HEK293 (cell line): ENCODE results near the gene VWDE.

Source experiments
- CTCF ChIA-PET: fragments of 350-600 bp; formaldehyde crosslinking; extraction: SDS; loops from one replicate; lab custom pipeline; 2021; ENCODE audit warnings: antibody characterized with exemption; lab: Yijun Ruan, JAX
- POLR2A ChIA-PET: fragments of 300-600 bp; formaldehyde crosslinking; extraction: SDS; loops from one replicate; lab custom pipeline; 2020; ENCODE audit warnings: antibody characterized with exemption, inconsistent platforms; lab: Yijun Ruan, JAX
- H3K27ac ChIP-seq: fragments of 200-500 bp; sonication (Bioruptor generic); 2 replicates; pipeline ENCODE4 v1.5.1; 2014; ENCODE audit warnings: low read depth, low read length, control low read depth, inconsistent platforms; ENCODE audit errors: extremely low read depth
- H3K36me3 ChIP-seq, 2 experiments: fragments of 200-500 bp in 1 of 2; sonication (Bioruptor generic) in 1 of 2; 1 replicate in 1 of 2; 2 replicates in 1 of 2; pipeline ENCODE4 v1.5.1; 2014 to 2017; ENCODE audit warnings: inconsistent platforms in 2 of 2, low read length in 2 of 2; ENCODE audit not compliant: control insufficient read depth in 2 of 2, insufficient read depth in 1 of 2
- H3K4me1 ChIP-seq: fragments of 200-500 bp; sonication (Bioruptor generic); 2 replicates; pipeline ENCODE4 v1.5.1; 2014; ENCODE audit warnings: mild to moderate bottlenecking, low read length, inconsistent platforms; ENCODE audit not compliant: control insufficient read depth, insufficient read depth
- H3K4me3 ChIP-seq: 2 replicates; pipeline ENCODE4 v1.5.1; 2011; ENCODE audit warnings: low read depth, mild to moderate bottlenecking, control low read depth, low read length, moderate library complexity
- H3K9me3 ChIP-seq: fragments of 200-500 bp; sonication (Bioruptor generic); 2 replicates; pipeline ENCODE4 v1.5.1; 2014; ENCODE audit warnings: low read depth, low read length, inconsistent platforms; ENCODE audit not compliant: control insufficient read depth, insufficient read depth
- EGR2 ChIP-seq: fragments of 450-650 bp; formaldehyde crosslinking; IDR thresholded peaks from 2 replicates; pipeline ENCODE4 v1.5.1; 2016; ENCODE audit warnings: low read depth, missing biosample characterization, missing genetic modification characterization
- GLI2 ChIP-seq: fragments of 450-650 bp; formaldehyde crosslinking; IDR thresholded peaks from 2 replicates; pipeline ENCODE4; 2017; ENCODE audit warnings: missing biosample characterization, missing genetic modification characterization, low read depth, borderline replicate concordance
- GLIS2 ChIP-seq: fragments of 450-650 bp; formaldehyde crosslinking; IDR thresholded peaks from 2 replicates; pipeline ENCODE4 v1.5.1; 2016; ENCODE audit warnings: missing biosample characterization, missing genetic modification characterization
- OVOL3 ChIP-seq: fragments of 450-650 bp; formaldehyde crosslinking; IDR thresholded peaks from 2 replicates; pipeline ENCODE4 v1.5.1; 2016; ENCODE audit warnings: missing biosample characterization, missing genetic modification characterization
- ZBTB1 ChIP-seq: fragments of 450-650 bp; formaldehyde crosslinking; IDR thresholded peaks from 2 replicates; pipeline ENCODE4 v1.5.1; 2016; ENCODE audit warnings: missing biosample characterization, missing genetic modification characterization
- ZEB2 ChIP-seq: fragments of 450-650 bp; formaldehyde crosslinking; IDR thresholded peaks from 2 replicates; pipeline ENCODE4 v1.5.1; 2016; ENCODE audit warnings: missing biosample characterization, missing genetic modification characterization
- ZFP41 ChIP-seq: fragments of 450-650 bp; formaldehyde crosslinking; IDR thresholded peaks from 2 replicates; pipeline ENCODE4 v1.5.1; 2016; ENCODE audit warnings: missing biosample characterization, missing genetic modification characterization, borderline replicate concordance
- ZNF138 ChIP-seq: fragments of 450-650 bp; formaldehyde crosslinking; IDR thresholded peaks from 2 replicates; pipeline ENCODE4 v1.5.1; 2016; ENCODE audit warnings: missing biosample characterization, missing genetic modification characterization, borderline replicate concordance
- ZNF16 ChIP-seq: fragments of 450-650 bp; formaldehyde crosslinking; IDR thresholded peaks from 2 replicates; pipeline ENCODE4 v1.5.1; 2016; ENCODE audit warnings: low read depth, missing biosample characterization, missing genetic modification characterization
- ZNF19 ChIP-seq: fragments of 450-650 bp; formaldehyde crosslinking; IDR thresholded peaks from 2 replicates; pipeline ENCODE4; 2016; ENCODE audit warnings: missing biosample characterization, missing genetic modification characterization, low read depth
- ZNF221 ChIP-seq: fragments of 450-650 bp; formaldehyde crosslinking; IDR thresholded peaks from 2 replicates; pipeline ENCODE4 v1.5.1; 2017; ENCODE audit warnings: missing biosample characterization, missing genetic modification characterization, borderline replicate concordance
- ZNF350 ChIP-seq: fragments of 450-650 bp; formaldehyde crosslinking; IDR thresholded peaks from 2 replicates; pipeline ENCODE4 v1.5.0; 2017; ENCODE audit warnings: missing biosample characterization, mild to moderate bottlenecking, missing genetic modification characterization
- ZNF354C ChIP-seq: fragments of 450-650 bp; formaldehyde crosslinking; IDR thresholded peaks from 2 replicates; pipeline ENCODE4 v1.5.1; 2016; ENCODE audit warnings: missing biosample characterization, missing genetic modification characterization, low read depth, borderline replicate concordance
- ZNF391 ChIP-seq: fragments of 450-650 bp; formaldehyde crosslinking; IDR thresholded peaks from 2 replicates; pipeline ENCODE4 v1.5.1; 2016; ENCODE audit warnings: low read depth, missing biosample characterization, missing genetic modification characterization, borderline replicate concordance
- ZNF501 ChIP-seq: fragments of 450-650 bp; formaldehyde crosslinking; IDR thresholded peaks from 2 replicates; pipeline ENCODE4 v1.5.1; 2016; ENCODE audit warnings: missing biosample characterization, missing genetic modification characterization
- ZNF514 ChIP-seq: fragments of 450-650 bp; formaldehyde crosslinking; IDR thresholded peaks from 2 replicates; pipeline ENCODE4 v1.5.1; 2016; ENCODE audit warnings: missing biosample characterization, missing genetic modification characterization
- ZNF549 ChIP-seq: fragments of 450-650 bp; IDR thresholded peaks from 2 replicates; pipeline ENCODE4 v1.5.1; 2018; ENCODE audit warnings: missing biosample characterization, missing genetic modification characterization, mild to moderate bottlenecking, inconsistent platforms, moderate library complexity
- ZNF768 ChIP-seq: fragments of 450-650 bp; formaldehyde crosslinking; IDR thresholded peaks from 2 replicates; pipeline ENCODE4 v1.5.1; 2018; ENCODE audit warnings: missing biosample characterization, mild to moderate bottlenecking, missing genetic modification characterization
- ZNF776 ChIP-seq: fragments of 450-650 bp; formaldehyde crosslinking; IDR thresholded peaks from 2 replicates; pipeline ENCODE4 v1.5.0; 2017; ENCODE audit warnings: missing biosample characterization, missing genetic modification characterization, borderline replicate concordance
- ZNF830 ChIP-seq: fragments of 450-650 bp; IDR thresholded peaks from 2 replicates; pipeline ENCODE4 v1.5.0; 2018; ENCODE audit warnings: missing biosample characterization, missing genetic modification characterization, low read depth, mild to moderate bottlenecking, moderate library complexity
- ZXDB ChIP-seq: fragments of 450-650 bp; formaldehyde crosslinking; IDR thresholded peaks from 2 replicates; pipeline ENCODE4 v1.5.1; 2016; ENCODE audit warnings: missing biosample characterization, missing genetic modification characterization
- TF ChIP-seq, protein P1 (sequence below): fragments of 450-650 bp; formaldehyde crosslinking; IDR thresholded peaks from 2 replicates; pipeline ENCODE4 v1.5.1; 2016; ENCODE audit warnings: missing biosample characterization, missing genetic modification characterization, low read depth
- TF ChIP-seq, protein P2 (sequence below): fragments of 450-650 bp; formaldehyde crosslinking; IDR thresholded peaks from 2 replicates; pipeline ENCODE4 v1.5.1; 2016; ENCODE audit warnings: missing biosample characterization, missing genetic modification characterization
- TF ChIP-seq, protein P3 (sequence below): fragments of 450-650 bp; formaldehyde crosslinking; IDR thresholded peaks from 2 replicates; pipeline ENCODE4 v1.5.1; 2016; ENCODE audit warnings: missing biosample characterization, missing genetic modification characterization
- TF ChIP-seq, protein P4 (sequence below): fragments of 450-650 bp; IDR thresholded peaks from 2 replicates; pipeline ENCODE4 v1.5.1; 2018; ENCODE audit warnings: missing biosample characterization, missing genetic modification characterization

The VWDE gene

DNA sequence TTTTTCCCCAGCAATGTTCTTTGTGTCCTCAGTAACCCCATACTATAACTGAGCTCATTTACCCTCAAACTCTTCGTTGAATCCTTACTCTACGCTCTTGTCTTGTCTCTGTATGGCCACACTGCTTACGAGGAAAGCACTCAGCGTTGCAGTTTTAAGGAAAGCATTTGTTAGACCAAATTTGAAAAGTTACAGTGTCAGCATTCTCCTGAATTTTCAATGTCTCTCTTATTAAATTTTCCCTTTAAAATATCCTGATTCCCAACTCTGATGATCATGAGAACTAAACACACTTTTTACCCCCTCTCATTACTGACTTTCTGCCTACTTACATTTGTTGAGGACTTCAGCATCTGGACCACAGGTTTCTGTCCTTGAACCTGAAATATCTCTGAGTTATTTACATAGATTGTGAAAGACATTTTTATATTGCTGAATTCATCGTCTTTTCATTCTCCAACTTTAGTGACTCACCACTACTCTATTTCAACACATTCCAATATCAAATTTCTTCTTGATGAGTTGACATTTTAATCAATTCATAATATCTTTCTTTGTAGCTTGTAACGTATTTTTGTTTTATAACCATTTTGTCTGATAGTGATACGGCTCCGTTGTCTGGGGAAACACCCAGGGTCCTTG lies 19.8 kb upstream of the VWDE start:
- CTCF ChIA-PET, result interaction anchor here (0.7 kb wide), 1 partner anchor 73 kb away, joined by 3 read pairs; no protein-coding TSS in a partner anchor
- Histone ChIP-seq H3K4me3 (no peak overlapping the region), H3K27ac (no peak overlapping the region), H3K9me3 (no peaks in the 10 kb centered on the region), H3K4me1 (no peaks in the 10 kb centered on the region), H3K36me3 (no peaks in the 10 kb centered on the region)
- TF ChIP-seq, protein P1, sequence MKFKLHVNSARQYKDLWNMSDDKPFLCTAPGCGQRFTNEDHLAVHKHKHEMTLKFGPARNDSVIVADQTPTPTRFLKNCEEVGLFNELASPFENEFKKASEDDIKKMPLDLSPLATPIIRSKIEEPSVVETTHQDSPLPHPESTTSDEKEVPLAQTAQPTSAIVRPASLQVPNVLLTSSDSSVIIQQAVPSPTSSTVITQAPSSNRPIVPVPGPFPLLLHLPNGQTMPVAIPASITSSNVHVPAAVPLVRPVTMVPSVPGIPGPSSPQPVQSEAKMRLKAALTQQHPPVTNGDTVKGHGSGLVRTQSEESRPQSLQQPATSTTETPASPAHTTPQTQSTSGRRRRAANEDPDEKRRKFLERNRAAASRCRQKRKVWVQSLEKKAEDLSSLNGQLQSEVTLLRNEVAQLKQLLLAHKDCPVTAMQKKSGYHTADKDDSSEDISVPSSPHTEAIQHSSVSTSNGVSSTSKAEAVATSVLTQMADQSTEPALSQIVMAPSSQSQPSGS, result no peak
- TF ChIP-seq ZNF768 (tag by site-specific recombination) (no peak), ZEB2 (no peak), ZNF221 (tag by site-specific recombination) (no peak), GLIS2 (tag by site-specific recombination) (no peak), ZFP41 (tag by site-specific recombination) (no peak), EGR2 (tag by site-specific recombination) (no peak), ZNF19 (no peak), ZNF514 (tag by site-specific recombination) (no peak), ZXDB (tag by site-specific recombination) (no peak)
- TF ChIP-seq, protein P2, sequence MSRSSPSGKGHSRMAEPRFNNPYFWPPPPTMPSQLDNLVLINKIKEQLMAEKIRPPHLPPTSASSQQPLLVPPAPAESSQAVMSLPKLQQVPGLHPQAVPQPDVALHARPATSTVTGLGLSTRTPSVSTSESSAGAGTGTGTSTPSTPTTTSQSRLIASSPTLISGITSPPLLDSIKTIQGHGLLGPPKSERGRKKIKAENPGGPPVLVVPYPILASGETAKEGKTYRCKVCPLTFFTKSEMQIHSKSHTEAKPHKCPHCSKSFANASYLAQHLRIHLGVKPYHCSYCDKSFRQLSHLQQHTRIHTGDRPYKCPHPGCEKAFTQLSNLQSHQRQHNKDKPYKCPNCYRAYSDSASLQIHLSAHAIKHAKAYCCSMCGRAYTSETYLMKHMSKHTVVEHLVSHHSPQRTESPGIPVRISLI (tag by site-specific recombination), result no peak
- POLR2A ChIA-PET, result no interaction called here

DNA sequence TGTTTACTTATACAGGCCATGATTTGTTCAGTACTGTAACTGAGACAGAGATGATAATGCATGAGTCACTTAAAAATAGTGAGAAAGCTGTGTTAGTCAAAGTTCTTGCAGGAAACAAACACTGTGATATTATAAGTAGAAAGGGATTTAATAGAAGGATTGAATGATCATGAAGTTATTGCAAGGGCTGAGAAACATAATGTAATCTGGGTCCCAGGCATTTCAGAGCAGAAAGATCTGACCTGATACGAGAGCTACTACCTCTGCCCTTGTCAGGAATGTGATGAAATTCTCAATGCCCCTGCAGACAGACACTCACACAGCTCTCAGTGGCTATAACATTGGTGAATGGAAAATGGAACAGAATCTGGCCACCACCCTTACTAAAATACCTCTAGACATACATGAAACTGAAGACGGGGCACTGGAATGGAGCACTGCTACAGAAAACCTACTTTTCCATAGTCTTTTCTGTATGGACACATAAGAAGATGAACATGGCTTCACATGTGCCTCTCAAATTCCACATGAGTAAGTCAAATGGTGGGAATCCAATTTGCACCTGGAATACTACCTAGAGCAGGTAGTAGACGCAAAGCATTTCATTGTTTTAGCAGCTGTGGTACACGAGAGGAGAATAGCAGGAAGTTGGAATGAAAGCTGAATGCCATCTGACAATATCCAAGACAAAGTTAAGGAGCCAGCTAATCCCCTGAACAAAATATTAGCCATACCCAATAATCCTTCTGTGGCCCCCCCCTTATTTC lies 19.1 kb upstream of the VWDE start:
- ChIA-PET POLR2A (no interaction called here), CTCF (no interaction called here)
- TF ChIP-seq GLI2 (no peak), ZNF501 (tag by site-specific recombination) (no peak), OVOL3 (tag by site-specific recombination) (no peak), ZNF830 (tag by site-specific recombination) (no peak), ZNF391 (no peak), ZNF138 (tag by site-specific recombination) (no peak), ZNF354C (no peak), ZNF549 (tag by site-specific recombination) (no peak), ZNF776 (tag by site-specific recombination) (no peak), ZNF16 (tag by site-specific recombination) (no peak), ZNF350 (tag by site-specific recombination) (no peak), ZBTB1 (no peak)
- TF ChIP-seq, protein P3, sequence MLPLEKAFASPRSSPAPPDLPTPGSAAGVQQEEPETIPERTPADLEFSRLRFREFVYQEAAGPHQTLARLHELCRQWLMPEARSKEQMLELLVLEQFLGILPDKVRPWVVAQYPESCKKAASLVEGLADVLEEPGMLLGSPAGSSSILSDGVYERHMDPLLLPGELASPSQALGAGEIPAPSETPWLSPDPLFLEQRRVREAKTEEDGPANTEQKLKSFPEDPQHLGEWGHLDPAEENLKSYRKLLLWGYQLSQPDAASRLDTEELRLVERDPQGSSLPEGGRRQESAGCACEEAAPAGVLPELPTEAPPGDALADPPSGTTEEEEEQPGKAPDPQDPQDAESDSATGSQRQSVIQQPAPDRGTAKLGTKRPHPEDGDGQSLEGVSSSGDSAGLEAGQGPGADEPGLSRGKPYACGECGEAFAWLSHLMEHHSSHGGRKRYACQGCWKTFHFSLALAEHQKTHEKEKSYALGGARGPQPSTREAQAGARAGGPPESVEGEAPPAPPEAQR (tag by site-specific recombination), result no peak
- TF ChIP-seq, protein P4, sequence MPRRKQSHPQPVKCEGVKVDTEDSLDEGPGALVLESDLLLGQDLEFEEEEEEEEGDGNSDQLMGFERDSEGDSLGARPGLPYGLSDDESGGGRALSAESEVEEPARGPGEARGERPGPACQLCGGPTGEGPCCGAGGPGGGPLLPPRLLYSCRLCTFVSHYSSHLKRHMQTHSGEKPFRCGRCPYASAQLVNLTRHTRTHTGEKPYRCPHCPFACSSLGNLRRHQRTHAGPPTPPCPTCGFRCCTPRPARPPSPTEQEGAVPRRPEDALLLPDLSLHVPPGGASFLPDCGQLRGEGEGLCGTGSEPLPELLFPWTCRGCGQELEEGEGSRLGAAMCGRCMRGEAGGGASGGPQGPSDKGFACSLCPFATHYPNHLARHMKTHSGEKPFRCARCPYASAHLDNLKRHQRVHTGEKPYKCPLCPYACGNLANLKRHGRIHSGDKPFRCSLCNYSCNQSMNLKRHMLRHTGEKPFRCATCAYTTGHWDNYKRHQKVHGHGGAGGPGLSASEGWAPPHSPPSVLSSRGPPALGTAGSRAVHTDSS, result no peak
- Histone ChIP-seq H3K9me3 (no peaks in the 10 kb centered on the region), H3K4me1 (no peaks in the 10 kb centered on the region), H3K27ac (no peak overlapping the region), H3K4me3 (no peak overlapping the region), H3K36me3 (no peaks in the 10 kb centered on the region)
